HCT116 (cell line): Measurements from ENCODE around the gene TRIP10. TPM values are rescaled to one million over a fixed set of nuclear protein-coding genes. Genes with fewer than 3 reads are reported as not detected.

Source experiments
- ATAC-seq: fragments of 200-7000 bp; cut with Tn5 transposase; 2 replicates; pipeline ENCODE4 v1.9.1; 2020; ENCODE audit warnings: mild to moderate bottlenecking, moderate library complexity
- BruUV-seq: library from RNA; stranded (reverse); fragments of 400-500 nt; replicated peaks from 2 replicates; lab custom pipeline; 2021; lab: Mats Ljungman, UMichigan
- CTCF ChIA-PET: fragments of 300-600 bp; sonication (Branson Sonifier 250); formaldehyde crosslinking; loops from one replicate; lab custom pipeline; 2021; ENCODE audit warnings: antibody characterized with exemption; lab: Charles Lee
- POLR2A ChIA-PET: fragments of 300-600, 350-600 bp; sonication (Branson Sonifier 250); formaldehyde crosslinking; loops from one replicate; lab custom pipeline; 2021; ENCODE audit warnings: antibody characterized with exemption; lab: Charles Lee
- RAD21 ChIA-PET, 2 experiments: fragments of 300-600 bp; sonication (Branson Sonifier 250); formaldehyde crosslinking; loops; one replicate each; lab custom pipeline; 2023; ENCODE audit warnings: low total read pairs in 2 of 2; ENCODE audit not compliant: uncharacterized antibody in 2 of 2, unreplicated experiment in 2 of 2, low non-redundant PET in 1 of 2; lab: Charles Lee
- DNase-seq: peaks from one replicate; pipeline ENCODE4 v3.0.0-alpha.2; 2010; ENCODE audit warnings: low read depth, low spot score
- H2AFZ ChIP-seq: fragments of 200-600 bp; shearing (Covaris generic), sonication (generic); 2 replicates; pipeline ENCODE4 v1.6.1; 2017; ENCODE audit warnings: low read depth, mixed run types, mixed read lengths, antibody characterized with exemption, low read length; ENCODE audit not compliant: poor library complexity, severe bottlenecking
- H3K27ac ChIP-seq: 2 replicates; pipeline ENCODE4 v1.5.1; 2012; ENCODE audit warnings: low read depth, low read length
- H3K27me3 ChIP-seq: fragments of 200-600 bp; sonication (generic); 2 replicates; pipeline ENCODE4 v1.6.1; 2016; ENCODE audit warnings: mixed run types, low read length, mixed read lengths; ENCODE audit not compliant: insufficient read depth
- H3K36me3 ChIP-seq, 2 experiments: fragments of 200-500 bp in 1 of 2; fragments of 200-600 bp in 1 of 2; sonication (Bioruptor generic) in 1 of 2; sonication (generic) in 1 of 2; 2 replicates each; pipeline versions ENCODE4 v1.5.1 to v1.6.1; 2014 to 2016; ENCODE audit warnings: low read length in 2 of 2, inconsistent platforms in 1 of 2, mixed read lengths in 1 of 2, mixed run types in 1 of 2; ENCODE audit not compliant: insufficient read depth in 2 of 2, control insufficient read depth in 1 of 2
- H3K4me1 ChIP-seq, 2 experiments: fragments of 200-600 bp in 1 of 2; sonication (generic) in 1 of 2; 2 replicates each; pipeline versions ENCODE4 v1.5.1 to v1.6.1; 2012 to 2017; ENCODE audit warnings: low read length in 2 of 2, inconsistent platforms in 1 of 2, mild to moderate bottlenecking in 1 of 2, mixed read lengths in 1 of 2, mixed run types in 1 of 2, moderate library complexity in 1 of 2; ENCODE audit not compliant: insufficient read depth in 2 of 2, control insufficient read depth in 1 of 2
- H3K4me2 ChIP-seq: fragments of 200-600 bp; sonication (generic); 2 replicates; pipeline ENCODE4 v1.6.1; 2017; ENCODE audit warnings: mixed run types, low read length, mixed read lengths
- H3K4me3 ChIP-seq, 2 experiments: fragments of 200-600 bp in 1 of 2; sonication (generic) in 1 of 2; replicated peaks in 1 of 2; 2 replicates each; pipeline ENCODE4 v1.5.1; 2011 to 2016; ENCODE audit warnings: low read length in 2 of 2, control low read depth in 1 of 2, low read depth in 1 of 2, mild to moderate bottlenecking in 1 of 2, mixed read lengths in 1 of 2, mixed run types in 1 of 2
- H3K79me2 ChIP-seq: fragments of 200-600 bp; sonication (generic); 2 replicates; pipeline ENCODE4 v1.6.1; 2017; ENCODE audit warnings: mild to moderate bottlenecking, mixed run types, low read length, moderate library complexity, mixed read lengths; ENCODE audit not compliant: insufficient read depth
- H3K9ac ChIP-seq: fragments of 200-600 bp; sonication (generic); 2 replicates; pipeline ENCODE4 v1.6.1; 2016; ENCODE audit warnings: low read length, mixed read lengths
- H3K9me2 ChIP-seq: fragments of 200-600 bp; sonication (generic), shearing (Covaris generic); 2 replicates; pipeline ENCODE4 v1.6.1; 2017; ENCODE audit warnings: mixed run types, mild to moderate bottlenecking, moderate library complexity; ENCODE audit not compliant: insufficient read depth
- H3K9me3 ChIP-seq, 2 experiments: fragments of 200-500 bp in 1 of 2; fragments of 200-600 bp in 1 of 2; sonication (Bioruptor generic) in 1 of 2; sonication (generic) in 1 of 2; 2 replicates each; pipeline ENCODE4 v1.6.1; 2014 to 2017; ENCODE audit warnings: low read length in 2 of 2, mixed read lengths in 2 of 2, inconsistent platforms in 1 of 2, low read depth in 1 of 2, mild to moderate bottlenecking in 1 of 2, mixed run types in 1 of 2, moderate library complexity in 1 of 2; ENCODE audit not compliant: control insufficient read depth in 1 of 2, insufficient read depth in 1 of 2
- H4K20me1 ChIP-seq: fragments of 200-600 bp; sonication (generic), shearing (Covaris generic); 2 replicates; pipeline ENCODE4 v1.6.1; 2017; ENCODE audit warnings: mixed run types, mild to moderate bottlenecking, moderate library complexity; ENCODE audit not compliant: insufficient read depth
- REST ChIP-seq: IDR thresholded peaks from 2 replicates; pipeline ENCODE4 v1.6.1; 2012; ENCODE audit warnings: low read depth
- TCF7L2 ChIP-seq: IDR thresholded peaks from 2 replicates; pipeline ENCODE4 v1.7.0; 2011; ENCODE audit warnings: borderline replicate concordance, inconsistent platforms; ENCODE audit not compliant: insufficient read depth, insufficient read length; ENCODE audit errors: extremely low read depth
- ZFX ChIP-seq: fragments of 450-650 bp; IDR thresholded peaks from 2 replicates; pipeline ENCODE4 v1.6.1; 2017
- intact Hi-C: fragments of 100-400 bp; cut with micrococcal nuclease; formaldehyde crosslinking; loops from 2 replicates; pipeline ENCODE4 v1.10.0; 2022
- total RNA-seq: library from RNA; stranded (reverse); gene quantifications from one replicate; pipeline ENCODE4 v1.2.1, GENCODE V29; 2021; ENCODE audit not compliant: unreplicated experiment

TRIP10 gene
- total RNA-seq, 1 experiment from 2014 or later: 111 TPM

DNA sequence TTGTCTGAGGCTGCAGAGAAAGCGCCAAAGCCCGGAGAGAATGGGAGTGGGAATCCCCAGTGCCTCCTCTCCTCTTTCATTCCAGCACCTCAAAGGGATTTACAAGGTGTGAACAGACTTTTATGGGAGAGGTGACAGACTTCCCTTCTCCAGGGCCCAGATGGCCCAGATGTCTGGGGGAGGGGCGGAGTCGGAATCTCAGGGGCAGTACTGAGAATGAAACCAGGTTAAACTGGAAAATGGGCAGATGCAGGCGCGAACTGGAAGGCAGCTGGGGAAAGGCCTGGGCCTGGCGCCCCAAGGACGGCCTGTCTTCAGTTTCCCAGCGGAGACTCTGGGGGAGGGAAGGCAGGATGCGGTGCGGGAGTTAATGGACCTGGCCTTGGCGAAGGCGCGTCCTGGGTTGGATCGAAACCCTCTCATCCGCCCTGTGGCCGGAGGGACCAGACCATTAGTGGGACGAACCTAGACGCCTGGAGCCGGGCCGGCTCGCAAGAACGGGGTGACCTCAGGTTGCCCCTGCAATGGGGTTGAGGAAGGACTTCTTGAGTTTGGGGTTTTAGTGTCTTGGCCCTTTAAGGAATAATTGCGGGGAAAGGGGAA, 592 bp upstream of the TRIP10 start:
- no TSS peak for BruUV-seq
- intact Hi-C loops: loop anchor here (1.0 to 5.0 kb wide), 4 partner anchors 28 to 367 kb away; partner anchors contain the start of genes ALKBH7 and SH2D3A
- ChIA-PET CTCF (interaction anchor here (0.7 to 3.9 kb wide), 7 partner anchors 10 to 222 kb away, joined by 3 to 91 read pairs (median 6); no protein-coding TSS in a partner anchor), RAD21 (interaction anchor here (1.1 to 2.3 kb wide), 5 partner anchors 29 to 222 kb away, joined by 5 to 16 read pairs (median 6); no protein-coding TSS in a partner anchor), POLR2A (interaction anchor here (0.6 to 3.1 kb wide), 4 partner anchors 15 to 124 kb away, joined by 3 to 13 read pairs (median 8); no protein-coding TSS in a partner anchor)
- peak overlapping the region; percentile 69 for H3K9ac ChIP-seq
- H2AFZ ChIP-seq: peak overlapping the region; percentile 37
- H3K79me2 ChIP-seq: peaks cover 59% of the 10 kb centered on the region
- peaks cover 44 to 59% of the 10 kb centered on the region in 2 experiments for H3K4me1 ChIP-seq
- peak overlapping the region; percentile 86 for H3K27ac ChIP-seq
- TF ChIP-seq REST: no peak
- TF ChIP-seq ZFX: peak; percentile 17; the same call in 1 of the 2 replicates
- TF ChIP-seq TCF7L2: peak; percentile 23
- no peak for ATAC-seq
- H3K27me3 ChIP-seq: no peaks in the 10 kb centered on the region
- peak overlapping the region; percentile 91 for H3K4me2 ChIP-seq
- H3K36me3 ChIP-seq: peaks cover 9 to 15% of the 10 kb centered on the region in 2 experiments; a peak in 3 of 4 replicates
- H3K9me2 ChIP-seq: no peaks in the 10 kb centered on the region
- no peaks in the 10 kb centered on the region for H3K9me3 ChIP-seq
- no peaks in the 10 kb centered on the region for H4K20me1 ChIP-seq
- no peak for DNase-seq
- peak overlapping the region; percentile 50 to 99 for H3K4me3 ChIP-seq
